ENCODE data around the gene ZNF263. TPM values are rescaled to one million over a fixed set of nuclear protein-coding genes. Genes with fewer than 3 reads are reported as not detected.

Gene ZNF263
- total and polyA plus RNA-seq, 9 of the 15 experiments (the other 6 are each of a cell fraction or from before 2014, with no cell fraction given) = 4.6 to 48.3 (median 31.8) TPM

GRCh38 chr16:3235856-3236669 lies 47.2 kb upstream of the ZNF263 start (continued):
- TF ChIP-seq, protein P1, sequence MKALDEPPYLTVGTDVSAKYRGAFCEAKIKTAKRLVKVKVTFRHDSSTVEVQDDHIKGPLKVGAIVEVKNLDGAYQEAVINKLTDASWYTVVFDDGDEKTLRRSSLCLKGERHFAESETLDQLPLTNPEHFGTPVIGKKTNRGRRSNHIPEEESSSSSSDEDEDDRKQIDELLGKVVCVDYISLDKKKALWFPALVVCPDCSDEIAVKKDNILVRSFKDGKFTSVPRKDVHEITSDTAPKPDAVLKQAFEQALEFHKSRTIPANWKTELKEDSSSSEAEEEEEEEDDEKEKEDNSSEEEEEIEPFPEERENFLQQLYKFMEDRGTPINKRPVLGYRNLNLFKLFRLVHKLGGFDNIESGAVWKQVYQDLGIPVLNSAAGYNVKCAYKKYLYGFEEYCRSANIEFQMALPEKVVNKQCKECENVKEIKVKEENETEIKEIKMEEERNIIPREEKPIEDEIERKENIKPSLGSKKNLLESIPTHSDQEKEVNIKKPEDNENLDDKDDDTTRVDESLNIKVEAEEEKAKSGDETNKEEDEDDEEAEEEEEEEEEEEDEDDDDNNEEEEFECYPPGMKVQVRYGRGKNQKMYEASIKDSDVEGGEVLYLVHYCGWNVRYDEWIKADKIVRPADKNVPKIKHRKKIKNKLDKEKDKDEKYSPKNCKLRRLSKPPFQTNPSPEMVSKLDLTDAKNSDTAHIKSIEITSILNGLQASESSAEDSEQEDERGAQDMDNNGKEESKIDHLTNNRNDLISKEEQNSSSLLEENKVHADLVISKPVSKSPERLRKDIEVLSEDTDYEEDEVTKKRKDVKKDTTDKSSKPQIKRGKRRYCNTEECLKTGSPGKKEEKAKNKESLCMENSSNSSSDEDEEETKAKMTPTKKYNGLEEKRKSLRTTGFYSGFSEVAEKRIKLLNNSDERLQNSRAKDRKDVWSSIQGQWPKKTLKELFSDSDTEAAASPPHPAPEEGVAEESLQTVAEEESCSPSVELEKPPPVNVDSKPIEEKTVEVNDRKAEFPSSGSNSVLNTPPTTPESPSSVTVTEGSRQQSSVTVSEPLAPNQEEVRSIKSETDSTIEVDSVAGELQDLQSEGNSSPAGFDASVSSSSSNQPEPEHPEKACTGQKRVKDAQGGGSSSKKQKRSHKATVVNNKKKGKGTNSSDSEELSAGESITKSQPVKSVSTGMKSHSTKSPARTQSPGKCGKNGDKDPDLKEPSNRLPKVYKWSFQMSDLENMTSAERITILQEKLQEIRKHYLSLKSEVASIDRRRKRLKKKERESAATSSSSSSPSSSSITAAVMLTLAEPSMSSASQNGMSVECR (CRISPR knock-in tag; IDR thresholded peaks at IDR 0.05) = no peak
- no peak; a peak in 1 of 3 replicates for TF ChIP-seq CBX3 (IDR thresholded peaks at IDR 0.05; ENCODE audit: borderline replicate concordance in 1 of 2, low read length in 2 of 2)
- TF ChIP-seq ESRRA (IDR thresholded peaks at IDR 0.05; ENCODE audit: borderline replicate concordance, low read depth) = peak; percentile 23; the same call in 1 of the 2 replicates
- no peak for TF ChIP-seq ZNF507 (tag; conservative IDR thresholded peaks at IDR 0.05)
- no peak for TF ChIP-seq MYNN (IDR thresholded peaks at IDR 0.05)
- no peak for TF ChIP-seq MYNN (CRISPR knock-in tag; IDR thresholded peaks at IDR 0.05)
- TF ChIP-seq MLLT1 (IDR thresholded peaks at IDR 0.05) = peak in 1 of 2 experiments; percentile 63; a peak in 1 of 4 replicates
- 0 out of 2 replicates have a peak, but pooled peaks have one; percentile 76 for TF ChIP-seq THRAP3 (IDR thresholded peaks at IDR 0.05; ENCODE audit: borderline replicate concordance)
